ENCODE measurements around the gene LPP. TPM values are rescaled to one million over a fixed set of nuclear protein-coding genes. Genes with fewer than 3 reads are reported as not detected.

Gene LPP
- total and polyA plus RNA-seq, 2 donors from 2014 or later: 6.7 to 233 TPM

DNA sequence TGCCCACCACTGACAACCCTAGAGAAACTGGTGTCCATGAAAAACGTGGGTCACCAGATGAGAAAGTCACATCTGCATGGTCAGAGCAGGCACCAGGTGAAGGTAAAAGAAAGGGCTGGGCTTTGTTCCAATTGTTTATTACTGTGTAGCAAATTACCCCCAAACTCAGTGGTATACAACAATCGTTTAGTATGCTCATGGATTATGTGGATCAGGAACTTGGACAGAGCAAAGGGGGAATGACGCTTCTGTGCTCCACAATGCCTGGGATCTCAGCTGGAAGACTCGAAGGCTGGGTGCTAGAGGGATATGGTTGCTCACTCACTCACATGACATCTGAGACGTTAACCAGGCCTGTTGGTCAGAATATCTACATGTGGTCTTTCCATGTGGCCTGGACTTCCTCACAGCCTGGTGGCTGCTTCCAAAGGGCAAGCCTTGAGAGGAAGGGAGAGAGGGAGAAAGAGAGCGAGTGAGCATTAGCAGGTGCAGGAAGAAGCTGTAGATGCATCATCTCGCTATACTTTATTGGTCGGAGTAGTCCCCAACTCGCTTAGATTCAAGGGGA lies 44.9 kb downstream of the LPP start:
- no peak overlapping the region for H3K9ac ChIP-seq (ENCODE audit: low read length in 3 of 3)
- H3K27ac ChIP-seq (ENCODE audit: low read depth in 2 of 2, low read length in 2 of 2): no peak overlapping the region
- no peak for FAIRE-seq

DNA sequence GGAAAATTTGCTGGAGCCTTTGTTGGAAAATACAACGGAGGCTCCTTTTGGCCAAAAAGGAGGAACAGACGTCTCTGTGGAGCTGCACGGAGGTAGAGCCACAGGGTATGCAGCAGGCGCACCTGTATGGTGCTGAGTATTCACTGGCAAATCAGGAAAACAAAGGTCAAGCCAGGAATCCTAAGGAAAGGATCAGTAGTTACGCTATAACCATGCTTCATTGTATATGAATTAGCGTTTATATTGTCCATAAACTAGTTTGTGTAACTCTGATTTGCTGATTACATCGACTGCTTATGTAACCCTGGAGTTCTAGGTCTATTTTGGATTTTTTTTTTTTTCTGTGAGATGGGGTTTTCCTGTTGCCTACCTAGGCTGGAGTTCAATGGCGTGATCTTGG lies 45.4 kb downstream of the LPP start:
- no peak for FAIRE-seq
- TF ChIP-seq CTCF (IDR thresholded peaks at IDR 0.05; ENCODE audit: borderline replicate concordance, extremely low read depth, insufficient read depth): no peak
- no peak for DNase-seq
- peaks cover 0 to 9% (median 9%) of the 10 kb centered on the region in 3 donors for H3K4me1 ChIP-seq (ENCODE audit: control insufficient read depth in 2 of 3, insufficient read depth in 2 of 3, low read depth in 1 of 3, low read length in 3 of 3)
- intact Hi-C loops (cut with DNase I): no loop called here
- H3K9me3 ChIP-seq (ENCODE audit: control insufficient read depth in 2 of 3, insufficient read depth in 1 of 3, low read length in 3 of 3): no peaks in the 10 kb centered on the region
- H3K9ac ChIP-seq (ENCODE audit: low read length in 3 of 3): no peak overlapping the region
- H3K27ac ChIP-seq (ENCODE audit: low read depth in 2 of 2, low read length in 2 of 2): no peak overlapping the region
- no peak overlapping the region for H3K4me3 ChIP-seq (ENCODE audit: low read length in 3 of 3)
- H3K27me3 ChIP-seq (ENCODE audit: control insufficient read depth, insufficient read depth, low read length): no peaks in the 10 kb centered on the region
- H3K36me3 ChIP-seq (ENCODE audit: control insufficient read depth in 2 of 3, insufficient read depth in 3 of 3, low read length in 3 of 3): peaks cover 0 to 4% (median 0%) of the 10 kb centered on the region in 3 donors

More for the DNA sequence above, 44.9 kb downstream of the LPP start:
- H3K4me1 ChIP-seq (ENCODE audit: control insufficient read depth in 2 of 3, insufficient read depth in 2 of 3, low read depth in 1 of 3, low read length in 3 of 3): peaks cover 0 to 9% (median 9%) of the 10 kb centered on the region in 3 donors
- no peak overlapping the region for H3K4me3 ChIP-seq (ENCODE audit: low read length in 3 of 3)
- intact Hi-C loops (cut with DNase I): no loop called here
- H3K27me3 ChIP-seq (ENCODE audit: control insufficient read depth, insufficient read depth, low read length): no peaks in the 10 kb centered on the region
- TF ChIP-seq CTCF (IDR thresholded peaks at IDR 0.05; ENCODE audit: borderline replicate concordance, extremely low read depth, insufficient read depth): no peak
- DNase-seq: no peak
- H3K36me3 ChIP-seq (ENCODE audit: control insufficient read depth in 2 of 3, insufficient read depth in 3 of 3, low read length in 3 of 3): peaks cover 0 to 4% (median 0%) of the 10 kb centered on the region in 3 donors
- H3K9me3 ChIP-seq (ENCODE audit: control insufficient read depth in 2 of 3, insufficient read depth in 1 of 3, low read length in 3 of 3): no peaks in the 10 kb centered on the region

GRCh38 chr3:188200481-188200880 lies 46.5 kb downstream of the LPP start:
- Histone ChIP-seq H3K4me1 (ENCODE audit: control insufficient read depth in 2 of 3, insufficient read depth in 2 of 3, low read depth in 1 of 3, low read length in 3 of 3) (peaks cover 0 to 9% (median 9%) of the 10 kb centered on the region in 3 donors), H3K9ac (ENCODE audit: low read length in 3 of 3) (no peak overlapping the region), H3K36me3 (ENCODE audit: control insufficient read depth in 2 of 3, insufficient read depth in 3 of 3, low read length in 3 of 3) (peaks cover 0 to 4% (median 0%) of the 10 kb centered on the region in 3 donors), H3K27me3 (ENCODE audit: control insufficient read depth, insufficient read depth, low read length) (no peaks in the 10 kb centered on the region), H3K27ac (ENCODE audit: low read depth in 2 of 2, low read length in 2 of 2) (no peak overlapping the region), H3K4me3 (ENCODE audit: low read length in 3 of 3) (no peak overlapping the region), H3K9me3 (ENCODE audit: control insufficient read depth in 2 of 3, insufficient read depth in 1 of 3, low read length in 3 of 3) (no peaks in the 10 kb centered on the region)
- no peak for FAIRE-seq
- no peak for DNase-seq
- intact Hi-C loops (cut with DNase I): no loop called here
- no peak for TF ChIP-seq CTCF (IDR thresholded peaks at IDR 0.05; ENCODE audit: borderline replicate concordance, extremely low read depth, insufficient read depth)

All from kidney (tissue), 14 donors.